ENCODE data around the gene MRGPRX1. TPM values are rescaled to one million over a fixed set of nuclear protein-coding genes. Genes with fewer than 3 reads are reported as not detected.

Gene MRGPRX1
- total and polyA plus RNA-seq, 9 of the 15 experiments (the other 6 are each of a cell fraction or from before 2014, with no cell fraction given) = not detected

DNA sequence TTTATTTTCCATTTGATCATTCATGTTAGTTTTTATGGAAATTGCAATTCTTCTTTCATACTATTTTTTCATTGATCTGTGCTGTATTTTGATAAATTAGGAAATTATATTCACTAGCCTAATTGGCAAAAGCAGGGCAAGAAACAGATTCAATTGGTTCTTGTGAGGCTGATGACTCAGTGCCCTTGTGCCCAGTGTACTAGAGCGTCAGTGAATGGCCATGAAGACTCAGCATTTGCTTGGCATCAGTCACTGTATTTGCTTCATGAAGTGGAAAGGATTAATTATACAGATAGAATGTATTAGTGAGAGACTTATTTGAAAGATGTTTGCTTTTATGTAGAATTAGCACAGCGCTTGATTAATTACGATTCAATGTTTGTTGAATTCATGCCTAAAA lies 31.8 kb downstream of the MRGPRX1 start:
- Histone ChIP-seq H3K9me1 (ENCODE audit: control insufficient read depth, insufficient read depth, low read length) (no peaks in the 10 kb centered on the region), H3K4me3 (no peak overlapping the region), H3K27ac (ENCODE audit: extremely low read depth, low read depth, low read length) (no peak overlapping the region), H3K4me1 (replicated peaks in 1 of 2; ENCODE audit: control insufficient read depth in 2 of 2, insufficient read depth in 2 of 2, low read length in 2 of 2) (no peaks in the 10 kb centered on the region), H4K20me1 (replicated peaks; ENCODE audit: control insufficient read depth, insufficient read depth, low read length) (no peaks in the 10 kb centered on the region), H3K9me3 (replicated peaks; ENCODE audit: control insufficient read depth, insufficient read depth, low read depth, low read length) (no peaks in the 10 kb centered on the region), H3K79me2 (ENCODE audit: control insufficient read depth, insufficient read depth, low read length) (no peaks in the 10 kb centered on the region), H3K4me2 (ENCODE audit: insufficient read depth, low read length) (no peak overlapping the region), H3K9ac (ENCODE audit: insufficient read depth in 1 of 2, low read depth in 2 of 2, low read length in 2 of 2) (no peak overlapping the region), H2AFZ (ENCODE audit: low read depth, low read length) (no peak overlapping the region), H3K27me3 (ENCODE audit: control insufficient read depth in 2 of 2, insufficient read depth in 2 of 2, low read length in 2 of 2) (peaks cover 2 to 12% of the 10 kb centered on the region in 2 experiments; a peak in 3 of 5 replicates), H3K36me3 (ENCODE audit: control insufficient read depth, insufficient read depth, low read length) (no peaks in the 10 kb centered on the region)
- no TSS peak for BruUV-seq (replicated peaks)
- intact Hi-C loops (cut with micrococcal nuclease) (no loop called here), in situ Hi-C loops (cut with MboI) (no loop called here)
- DNase-seq (ENCODE audit: extremely low read depth in 1 of 4, low spot score in 3 of 4) = no peak
- ATAC-seq = no peak
- ChIA-PET POLR2A (interaction anchor here (0.7 kb wide), 1 partner anchor 972 kb away, joined by 3 read pairs; no protein-coding TSS in a partner anchor), CTCF (ENCODE audit: low intra/inter-chr PET ratio) (no interaction called here)
- WGBS (ENCODE audit: insufficient coverage, low coverage, missing lambda C conversion rate) = 6% methylated on average over 3 of the region's 3 CpGs
- FAIRE-seq = no peak
- TF ChIP-seq GATA2 (CRISPR knock-in tag; IDR thresholded peaks at IDR 0.05) = no peak
- TF ChIP-seq, protein P1, sequence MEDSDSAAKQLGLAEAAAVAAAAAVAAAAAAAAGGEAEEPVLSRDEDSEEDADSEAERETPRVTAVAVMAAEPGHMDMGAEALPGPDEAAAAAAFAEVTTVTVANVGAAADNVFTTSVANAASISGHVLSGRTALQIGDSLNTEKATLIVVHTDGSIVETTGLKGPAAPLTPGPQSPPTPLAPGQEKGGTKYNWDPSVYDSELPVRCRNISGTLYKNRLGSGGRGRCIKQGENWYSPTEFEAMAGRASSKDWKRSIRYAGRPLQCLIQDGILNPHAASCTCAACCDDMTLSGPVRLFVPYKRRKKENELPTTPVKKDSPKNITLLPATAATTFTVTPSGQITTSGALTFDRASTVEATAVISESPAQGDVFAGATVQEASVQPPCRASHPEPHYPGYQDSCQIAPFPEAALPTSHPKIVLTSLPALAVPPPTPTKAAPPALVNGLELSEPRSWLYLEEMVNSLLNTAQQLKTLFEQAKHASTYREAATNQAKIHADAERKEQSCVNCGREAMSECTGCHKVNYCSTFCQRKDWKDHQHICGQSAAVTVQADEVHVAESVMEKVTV (CRISPR knock-in tag; IDR thresholded peaks at IDR 0.05) = no peak
- TF ChIP-seq, protein P2, sequence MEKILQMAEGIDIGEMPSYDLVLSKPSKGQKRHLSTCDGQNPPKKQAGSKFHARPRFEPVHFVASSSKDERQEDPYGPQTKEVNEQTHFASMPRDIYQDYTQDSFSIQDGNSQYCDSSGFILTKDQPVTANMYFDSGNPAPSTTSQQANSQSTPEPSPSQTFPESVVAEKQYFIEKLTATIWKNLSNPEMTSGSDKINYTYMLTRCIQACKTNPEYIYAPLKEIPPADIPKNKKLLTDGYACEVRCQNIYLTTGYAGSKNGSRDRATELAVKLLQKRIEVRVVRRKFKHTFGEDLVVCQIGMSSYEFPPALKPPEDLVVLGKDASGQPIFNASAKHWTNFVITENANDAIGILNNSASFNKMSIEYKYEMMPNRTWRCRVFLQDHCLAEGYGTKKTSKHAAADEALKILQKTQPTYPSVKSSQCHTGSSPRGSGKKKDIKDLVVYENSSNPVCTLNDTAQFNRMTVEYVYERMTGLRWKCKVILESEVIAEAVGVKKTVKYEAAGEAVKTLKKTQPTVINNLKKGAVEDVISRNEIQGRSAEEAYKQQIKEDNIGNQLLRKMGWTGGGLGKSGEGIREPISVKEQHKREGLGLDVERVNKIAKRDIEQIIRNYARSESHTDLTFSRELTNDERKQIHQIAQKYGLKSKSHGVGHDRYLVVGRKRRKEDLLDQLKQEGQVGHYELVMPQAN (IDR thresholded peaks at IDR 0.05; ENCODE audit: borderline replicate concordance) = no peak
- TF ChIP-seq ARNT (IDR thresholded peaks at IDR 0.05) = no peak
- TF ChIP-seq BDP1 (IDR thresholded peaks at IDR 0.05; ENCODE audit: insufficient read depth, insufficient read length) = no peak
- no peak for TF ChIP-seq MAFK (IDR thresholded peaks at IDR 0.05; ENCODE audit: low read length)
- TF ChIP-seq, protein P3, sequence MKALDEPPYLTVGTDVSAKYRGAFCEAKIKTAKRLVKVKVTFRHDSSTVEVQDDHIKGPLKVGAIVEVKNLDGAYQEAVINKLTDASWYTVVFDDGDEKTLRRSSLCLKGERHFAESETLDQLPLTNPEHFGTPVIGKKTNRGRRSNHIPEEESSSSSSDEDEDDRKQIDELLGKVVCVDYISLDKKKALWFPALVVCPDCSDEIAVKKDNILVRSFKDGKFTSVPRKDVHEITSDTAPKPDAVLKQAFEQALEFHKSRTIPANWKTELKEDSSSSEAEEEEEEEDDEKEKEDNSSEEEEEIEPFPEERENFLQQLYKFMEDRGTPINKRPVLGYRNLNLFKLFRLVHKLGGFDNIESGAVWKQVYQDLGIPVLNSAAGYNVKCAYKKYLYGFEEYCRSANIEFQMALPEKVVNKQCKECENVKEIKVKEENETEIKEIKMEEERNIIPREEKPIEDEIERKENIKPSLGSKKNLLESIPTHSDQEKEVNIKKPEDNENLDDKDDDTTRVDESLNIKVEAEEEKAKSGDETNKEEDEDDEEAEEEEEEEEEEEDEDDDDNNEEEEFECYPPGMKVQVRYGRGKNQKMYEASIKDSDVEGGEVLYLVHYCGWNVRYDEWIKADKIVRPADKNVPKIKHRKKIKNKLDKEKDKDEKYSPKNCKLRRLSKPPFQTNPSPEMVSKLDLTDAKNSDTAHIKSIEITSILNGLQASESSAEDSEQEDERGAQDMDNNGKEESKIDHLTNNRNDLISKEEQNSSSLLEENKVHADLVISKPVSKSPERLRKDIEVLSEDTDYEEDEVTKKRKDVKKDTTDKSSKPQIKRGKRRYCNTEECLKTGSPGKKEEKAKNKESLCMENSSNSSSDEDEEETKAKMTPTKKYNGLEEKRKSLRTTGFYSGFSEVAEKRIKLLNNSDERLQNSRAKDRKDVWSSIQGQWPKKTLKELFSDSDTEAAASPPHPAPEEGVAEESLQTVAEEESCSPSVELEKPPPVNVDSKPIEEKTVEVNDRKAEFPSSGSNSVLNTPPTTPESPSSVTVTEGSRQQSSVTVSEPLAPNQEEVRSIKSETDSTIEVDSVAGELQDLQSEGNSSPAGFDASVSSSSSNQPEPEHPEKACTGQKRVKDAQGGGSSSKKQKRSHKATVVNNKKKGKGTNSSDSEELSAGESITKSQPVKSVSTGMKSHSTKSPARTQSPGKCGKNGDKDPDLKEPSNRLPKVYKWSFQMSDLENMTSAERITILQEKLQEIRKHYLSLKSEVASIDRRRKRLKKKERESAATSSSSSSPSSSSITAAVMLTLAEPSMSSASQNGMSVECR (CRISPR knock-in tag; IDR thresholded peaks at IDR 0.05) = no peak
- TF ChIP-seq, protein P4, sequence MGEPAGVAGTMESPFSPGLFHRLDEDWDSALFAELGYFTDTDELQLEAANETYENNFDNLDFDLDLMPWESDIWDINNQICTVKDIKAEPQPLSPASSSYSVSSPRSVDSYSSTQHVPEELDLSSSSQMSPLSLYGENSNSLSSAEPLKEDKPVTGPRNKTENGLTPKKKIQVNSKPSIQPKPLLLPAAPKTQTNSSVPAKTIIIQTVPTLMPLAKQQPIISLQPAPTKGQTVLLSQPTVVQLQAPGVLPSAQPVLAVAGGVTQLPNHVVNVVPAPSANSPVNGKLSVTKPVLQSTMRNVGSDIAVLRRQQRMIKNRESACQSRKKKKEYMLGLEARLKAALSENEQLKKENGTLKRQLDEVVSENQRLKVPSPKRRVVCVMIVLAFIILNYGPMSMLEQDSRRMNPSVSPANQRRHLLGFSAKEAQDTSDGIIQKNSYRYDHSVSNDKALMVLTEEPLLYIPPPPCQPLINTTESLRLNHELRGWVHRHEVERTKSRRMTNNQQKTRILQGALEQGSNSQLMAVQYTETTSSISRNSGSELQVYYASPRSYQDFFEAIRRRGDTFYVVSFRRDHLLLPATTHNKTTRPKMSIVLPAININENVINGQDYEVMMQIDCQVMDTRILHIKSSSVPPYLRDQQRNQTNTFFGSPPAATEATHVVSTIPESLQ (CRISPR knock-in tag; IDR thresholded peaks at IDR 0.05) = no peak
- TF ChIP-seq, protein P5, sequence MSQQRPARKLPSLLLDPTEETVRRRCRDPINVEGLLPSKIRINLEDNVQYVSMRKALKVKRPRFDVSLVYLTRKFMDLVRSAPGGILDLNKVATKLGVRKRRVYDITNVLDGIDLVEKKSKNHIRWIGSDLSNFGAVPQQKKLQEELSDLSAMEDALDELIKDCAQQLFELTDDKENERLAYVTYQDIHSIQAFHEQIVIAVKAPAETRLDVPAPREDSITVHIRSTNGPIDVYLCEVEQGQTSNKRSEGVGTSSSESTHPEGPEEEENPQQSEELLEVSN (IDR thresholded peaks at IDR 0.05; ENCODE audit: borderline replicate concordance in 1 of 2, extremely low read depth in 1 of 2, insufficient read depth in 1 of 2, insufficient read length in 1 of 2, low read depth in 1 of 2, low read length in 1 of 2, poor library complexity in 1 of 2, severe bottlenecking in 1 of 2) = no peak
- TF ChIP-seq, protein P6, sequence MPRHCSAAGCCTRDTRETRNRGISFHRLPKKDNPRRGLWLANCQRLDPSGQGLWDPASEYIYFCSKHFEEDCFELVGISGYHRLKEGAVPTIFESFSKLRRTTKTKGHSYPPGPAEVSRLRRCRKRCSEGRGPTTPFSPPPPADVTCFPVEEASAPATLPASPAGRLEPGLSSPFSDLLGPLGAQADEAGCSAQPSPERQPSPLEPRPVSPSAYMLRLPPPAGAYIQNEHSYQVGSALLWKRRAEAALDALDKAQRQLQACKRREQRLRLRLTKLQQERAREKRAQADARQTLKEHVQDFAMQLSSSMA (CRISPR knock-in tag; IDR thresholded peaks at IDR 0.05) = no peak
